Measurements from ENCODE around the gene NMT1. TPM values are rescaled to one million over a fixed set of nuclear protein-coding genes. Genes with fewer than 3 reads are reported as not detected.
"Not testable (repeated sequence)": the region's sequence is repeated elsewhere in the genome, so short reads cannot be mapped to it uniquely, and the experiment has no call there.

The NMT1 gene
- total RNA-seq, 2 donors from 2014 or later: 147 to 161 TPM

DNA sequence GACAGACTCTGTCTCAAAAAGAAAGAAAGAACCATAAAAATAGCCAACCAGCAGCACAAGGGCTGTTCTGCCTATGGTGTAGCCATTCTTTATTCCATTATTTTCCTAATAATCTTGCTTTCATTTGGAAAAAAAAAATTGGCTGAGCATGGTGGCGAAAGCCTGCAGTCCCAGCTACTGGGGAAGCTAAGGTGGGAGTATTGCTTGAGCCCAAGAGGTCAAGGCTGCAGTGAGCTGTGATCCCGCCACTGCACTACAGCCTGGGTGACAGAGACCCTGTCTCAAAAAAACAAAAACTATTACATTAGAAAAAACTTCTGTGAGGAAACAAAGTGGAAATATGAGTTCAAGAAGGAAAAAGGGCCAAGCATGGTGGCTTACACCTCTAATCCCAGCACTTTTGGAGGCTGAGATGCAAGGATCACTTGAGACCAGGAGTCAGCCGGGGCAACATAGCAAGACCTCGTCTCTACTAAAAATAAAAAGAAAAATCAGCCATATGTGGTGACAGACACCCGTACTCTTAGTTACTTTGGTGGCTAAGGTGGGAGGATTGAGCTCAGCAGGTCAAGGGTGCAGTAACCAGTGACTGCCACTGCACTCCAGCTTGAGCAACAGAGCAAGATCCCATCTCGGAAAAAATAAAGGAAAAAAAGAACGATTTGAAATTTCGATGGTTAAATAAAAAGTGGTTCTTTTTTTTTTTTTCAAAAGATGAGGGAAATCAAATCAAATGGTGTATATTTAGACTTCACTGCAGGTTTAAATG is 12.1 kb upstream of the NMT1 start:
- ATAC-seq: no peak
- H3K27me3 Mint-ChIP-seq: no peaks in the 10 kb centered on the region
- peaks cover 15 to 17% of the 10 kb centered on the region in 2 donors for H3K4me1 Mint-ChIP-seq (ENCODE audit: low read depth in 2 of 2)
- H3K9me3 Mint-ChIP-seq: no peaks in the 10 kb centered on the region
- H3K4me3 Mint-ChIP-seq: peak overlapping the region; percentile 92
- H3K36me3 Mint-ChIP-seq: no peaks in the 10 kb centered on the region
- H3K27ac Mint-ChIP-seq: peak overlapping the region; percentile 48 to 88
- no peak for DNase-seq (ENCODE audit: low spot score)

DNA sequence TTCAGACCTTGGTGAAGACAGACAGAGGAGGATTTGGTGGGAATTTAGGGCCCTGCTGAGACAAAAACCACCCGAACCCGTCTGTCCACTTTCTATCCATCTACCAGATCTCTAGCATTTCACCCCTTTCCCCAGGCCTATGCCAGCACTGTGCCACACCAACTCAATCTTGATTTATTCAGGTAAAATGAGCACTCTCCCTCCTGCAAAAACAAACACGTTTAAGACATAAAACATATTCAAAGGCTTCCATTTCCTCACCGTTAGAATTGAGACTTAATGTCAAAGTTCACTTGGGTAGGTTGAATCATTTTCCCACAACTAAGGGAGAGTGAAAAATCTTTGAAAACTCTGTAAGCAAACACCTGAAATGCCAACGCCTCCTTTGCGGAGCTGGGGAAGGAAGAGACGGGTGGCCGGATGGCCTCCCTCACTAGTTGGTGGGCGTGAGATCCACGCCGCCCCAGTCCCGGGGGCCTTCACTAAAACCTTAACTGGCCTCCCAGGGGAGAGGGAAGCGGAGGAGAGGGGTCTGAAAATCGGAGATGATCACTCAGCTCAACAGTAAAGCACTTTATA is 10.5 kb upstream of the NMT1 start:
- no peak for ATAC-seq
- peak overlapping the region; percentile 92 for H3K4me3 Mint-ChIP-seq

GRCh38 chr17:45051060-45051719 is 9.9 kb upstream of the NMT1 start, which contains the start of gene DCAKD:
DCAKD (minus strand) TSS chr17:45051632; CDS start chr17:45034885, 16,747 bp downstream.
- Mint-ChIP-seq H3K4me3 (peak within 1 kb of the TSS; percentile 92), H3K9me3 (no peaks in the 10 kb centered on the region), H3K27me3 (no peaks in the 10 kb centered on the region), H3K4me1 (ENCODE audit: low read depth in 2 of 2) (peaks cover 15 to 16% of the 10 kb centered on the region in 2 donors), H3K36me3 (no peaks in the 10 kb centered on the region), H3K27ac (peak within 1 kb of the TSS; percentile 88 to 99)
- peak; percentile 97 for DNase-seq (ENCODE audit: low spot score)
- peak; percentile 99 to 100 for ATAC-seq

More for the DNA sequence above, 10.5 kb upstream of the NMT1 start:
- Mint-ChIP-seq H3K27me3 (no peaks in the 10 kb centered on the region), H3K36me3 (no peaks in the 10 kb centered on the region), H3K4me1 (ENCODE audit: low read depth in 2 of 2) (peaks cover 15 to 19% of the 10 kb centered on the region in 2 donors), H3K27ac (peak overlapping the region; percentile 88 to 99), H3K9me3 (no peaks in the 10 kb centered on the region)
- DNase-seq (ENCODE audit: low spot score): peak; percentile 63

GRCh38 chr17:45051720-45052051 is 9.4 kb upstream of the NMT1 start:
- H3K4me3 Mint-ChIP-seq; H3K27me3 Mint-ChIP-seq; DNase-seq (ENCODE audit: low spot score); H3K27ac Mint-ChIP-seq; H3K9me3 Mint-ChIP-seq; ATAC-seq; H3K36me3 Mint-ChIP-seq: not testable (repeated sequence)
- H3K4me1 Mint-ChIP-seq (ENCODE audit: low read depth in 2 of 2): peaks cover 15 to 16% of the 10 kb centered on the region in 2 donors

GRCh38 chr17:45052052-45052772 is 8.9 kb upstream of the NMT1 start:
- H3K27ac Mint-ChIP-seq: peak overlapping the region; percentile 76 to 83
- H3K9me3 Mint-ChIP-seq: no peaks in the 10 kb centered on the region
- H3K4me1 Mint-ChIP-seq (ENCODE audit: low read depth in 2 of 2): peaks cover 15 to 16% of the 10 kb centered on the region in 2 donors
- H3K27me3 Mint-ChIP-seq: no peaks in the 10 kb centered on the region
- DNase-seq (ENCODE audit: low spot score) (peak; percentile 66), ATAC-seq (peak; percentile 16 to 75)
- H3K36me3 Mint-ChIP-seq: no peaks in the 10 kb centered on the region
- H3K4me3 Mint-ChIP-seq: peak overlapping the region; percentile 83

- H3K36me3 Mint-ChIP-seq: peaks cover 4% of the 10 kb centered on the region
- ATAC-seq: peak in 1 of 2 donors; percentile 0
- peak overlapping the region; percentile 86 to 94 for H3K27ac Mint-ChIP-seq
- H3K4me3 Mint-ChIP-seq: peak overlapping the region; percentile 90
- no peak for DNase-seq (ENCODE audit: low spot score)
- no peaks in the 10 kb centered on the region for H3K9me3 Mint-ChIP-seq
- H3K27me3 Mint-ChIP-seq: no peaks in the 10 kb centered on the region
- H3K4me1 Mint-ChIP-seq (ENCODE audit: low read depth in 2 of 2): peaks cover 19 to 35% of the 10 kb centered on the region in 2 donors
Observed at GRCh38 chr17:45060382-45060796, 728 bp upstream of the NMT1 start.

GRCh38 chr17:45061606-45062205 is 589 bp downstream of the NMT1 start:
- Mint-ChIP-seq H3K36me3 (peaks cover 4% of the 10 kb centered on the region), H3K27ac (peak overlapping the region; percentile 86 to 94), H3K4me1 (ENCODE audit: low read depth in 2 of 2) (peaks cover 19 to 35% of the 10 kb centered on the region in 2 donors), H3K27me3 (no peaks in the 10 kb centered on the region), H3K4me3 (peak overlapping the region; percentile 90), H3K9me3 (no peaks in the 10 kb centered on the region)
- no peak for ATAC-seq
- no peak for DNase-seq (ENCODE audit: low spot score)

DNA sequence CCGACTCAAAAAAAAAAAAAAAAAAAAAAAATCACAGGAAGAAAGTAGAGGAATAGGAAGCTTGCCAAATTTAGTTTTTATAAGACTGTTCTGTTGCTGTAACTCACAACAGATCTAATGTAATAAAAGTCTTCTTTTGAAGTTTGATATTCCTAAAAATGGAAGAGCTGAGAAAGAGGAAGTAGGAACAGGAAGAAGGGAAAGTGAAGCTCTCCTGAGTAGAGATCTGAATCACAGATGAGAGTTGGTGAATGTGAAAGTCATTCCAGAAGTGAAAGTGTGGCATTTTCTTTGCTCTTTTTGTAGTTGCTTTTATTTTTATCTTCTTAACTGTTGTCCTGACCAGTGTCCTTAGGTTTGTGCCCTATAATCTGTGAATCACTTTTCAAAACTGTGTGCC is 2.1 kb downstream of the NMT1 start:
- no peak for ATAC-seq
- Mint-ChIP-seq H3K4me1 (ENCODE audit: low read depth in 2 of 2) (peaks cover 19 to 35% of the 10 kb centered on the region in 2 donors), H3K4me3 (peak overlapping the region; percentile 90), H3K27me3 (no peaks in the 10 kb centered on the region), H3K27ac (peak overlapping the region; percentile 39 to 94), H3K36me3 (peaks cover 4% of the 10 kb centered on the region), H3K9me3 (no peaks in the 10 kb centered on the region)
- no peak for DNase-seq (ENCODE audit: low spot score)

GRCh38 chr17:45067637-45068036 is 6.5 kb downstream of the NMT1 start:
- peaks cover 9 to 16% of the 10 kb centered on the region in 2 donors for H3K4me1 Mint-ChIP-seq (ENCODE audit: low read depth in 2 of 2)
- no peak overlapping the region for H3K4me3 Mint-ChIP-seq
- ATAC-seq (no peak), DNase-seq (ENCODE audit: low spot score) (no peak)
- no peaks in the 10 kb centered on the region for H3K27me3 Mint-ChIP-seq
- no peaks in the 10 kb centered on the region for H3K9me3 Mint-ChIP-seq
- H3K27ac Mint-ChIP-seq: no peak overlapping the region
- H3K36me3 Mint-ChIP-seq: peaks cover 4% of the 10 kb centered on the region

DNA sequence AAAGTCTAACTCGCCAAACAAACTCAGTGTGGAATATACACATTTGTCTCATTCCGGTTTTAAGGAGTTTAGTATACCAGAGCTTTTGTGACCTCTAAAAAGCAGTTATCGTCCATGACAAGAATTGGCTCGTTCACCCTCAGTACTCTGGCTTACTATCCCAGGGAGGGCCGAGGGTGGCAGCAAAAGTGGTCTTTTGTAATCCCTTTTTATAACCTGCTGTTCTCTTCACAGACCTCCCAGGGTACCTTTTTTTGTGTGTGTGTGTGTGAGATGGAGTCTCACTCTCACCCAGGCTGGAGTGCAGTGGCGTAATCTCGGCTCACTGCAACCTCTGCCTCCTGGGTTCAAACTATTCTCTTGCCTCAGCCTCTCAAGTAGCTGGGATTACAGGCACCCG is 8.9 kb downstream of the NMT1 start:
- Mint-ChIP-seq H3K27ac (no peak overlapping the region), H3K4me3 (no peak overlapping the region), H3K36me3 (peaks cover 4% of the 10 kb centered on the region), H3K27me3 (no peaks in the 10 kb centered on the region), H3K4me1 (ENCODE audit: low read depth in 2 of 2) (peaks cover 0 to 5% of the 10 kb centered on the region in 2 donors), H3K9me3 (no peaks in the 10 kb centered on the region)
- ATAC-seq (no peak), DNase-seq (ENCODE audit: low spot score) (no peak)

- Mint-ChIP-seq H3K36me3 (peaks cover 4% of the 10 kb centered on the region), H3K9me3 (no peaks in the 10 kb centered on the region), H3K4me3 (no peak overlapping the region), H3K27me3 (no peaks in the 10 kb centered on the region), H3K27ac (no peak overlapping the region), H3K4me1 (ENCODE audit: low read depth in 2 of 2) (peaks cover 0 to 5% of the 10 kb centered on the region in 2 donors)
- DNase-seq (ENCODE audit: low spot score) (no peak), ATAC-seq (no peak)
Observed at GRCh38 chr17:45070809-45071208, 9.7 kb downstream of the NMT1 start.

DNA sequence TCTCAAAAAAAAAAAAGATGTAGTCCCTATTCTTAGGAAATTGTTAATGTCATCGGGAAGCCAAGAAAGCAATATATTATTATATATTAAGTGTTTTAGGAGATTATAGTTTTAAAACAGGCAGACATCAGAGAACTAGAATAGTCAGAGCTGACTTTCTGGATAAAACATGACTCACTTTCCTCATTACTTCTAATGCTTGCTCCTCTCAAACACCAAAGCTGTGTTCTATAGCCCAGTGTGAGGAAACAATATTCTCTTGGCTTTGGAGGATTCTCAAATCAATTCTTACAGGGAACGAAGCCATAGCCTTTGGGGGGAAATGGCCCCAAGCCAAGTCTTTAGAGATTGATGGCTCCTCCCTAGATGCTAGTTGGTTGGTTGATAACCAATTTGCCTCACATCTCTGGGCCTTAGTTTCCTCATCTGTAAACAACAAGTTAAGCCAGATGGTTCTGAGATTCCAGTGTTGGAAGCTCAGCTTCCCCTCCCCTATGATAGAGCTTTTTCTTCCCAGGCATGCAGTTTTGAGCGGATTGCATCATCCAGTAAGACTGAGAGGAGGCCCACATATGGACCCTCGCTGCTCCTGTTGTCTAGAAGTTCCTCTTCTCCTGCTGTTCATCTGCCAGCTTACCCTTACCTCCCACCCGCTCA is 12.4 kb downstream of the NMT1 start:
- Mint-ChIP-seq H3K27ac (peak overlapping the region in 1 of 2 donors; percentile 50), H3K4me1 (ENCODE audit: low read depth in 2 of 2) (peaks cover 5 to 8% of the 10 kb centered on the region in 2 donors), H3K9me3 (no peaks in the 10 kb centered on the region), H3K27me3 (no peaks in the 10 kb centered on the region), H3K4me3 (no peak overlapping the region), H3K36me3 (peaks cover 4% of the 10 kb centered on the region)
- ATAC-seq (no peak), DNase-seq (ENCODE audit: low spot score) (no peak)

DNA sequence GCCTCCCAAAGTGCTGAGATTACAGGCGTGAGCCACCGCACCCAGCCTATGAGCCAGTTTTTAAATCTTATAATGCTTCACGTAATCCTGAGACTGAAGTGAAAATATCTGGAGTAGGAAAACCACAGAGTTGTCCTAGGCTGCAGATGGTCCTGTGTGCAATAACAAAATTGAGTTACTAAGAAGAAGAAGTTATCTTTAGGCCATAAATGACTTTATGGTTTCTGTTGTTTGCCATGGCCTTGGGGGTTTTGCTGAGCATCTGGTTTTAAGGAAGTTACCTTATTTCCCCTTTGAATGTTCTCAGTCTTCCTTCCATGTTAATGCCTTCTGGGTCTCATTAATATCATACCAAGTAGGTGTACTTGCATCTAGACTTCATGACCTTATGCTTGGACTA is 16.5 kb downstream of the NMT1 start:
- Mint-ChIP-seq H3K4me1 (ENCODE audit: low read depth in 2 of 2) (peaks cover 5 to 8% of the 10 kb centered on the region in 2 donors), H3K27me3 (no peaks in the 10 kb centered on the region), H3K4me3 (no peak overlapping the region), H3K27ac (peak overlapping the region in 1 of 2 donors; percentile 16), H3K36me3 (peaks cover 4% of the 10 kb centered on the region), H3K9me3 (no peaks in the 10 kb centered on the region)
- DNase-seq (ENCODE audit: low spot score) (no peak), ATAC-seq (peak in 1 of 2 donors; percentile 54)
